GM18502 (cell line): ENCODE data around the gene SYT12.

Experiments used
- ATAC-seq: cut with Tn5 transposase; IDR thresholded peaks from one replicate; pipeline ENCODE4 v1.9.1; 2021; ENCODE audit warnings: mild to moderate bottlenecking; ENCODE audit not compliant: unreplicated experiment, poor library complexity

Gene SYT12

GRCh38 chr11:67085617-67086016 lies 62.7 kb downstream of the SYT12 start:
- ATAC-seq: no peak

GRCh38 chr11:67090717-67091116 lies 67.8 kb downstream of the SYT12 start:
- no peak for ATAC-seq

GRCh38 chr11:67095214-67095507 lies 72.2 kb downstream of the SYT12 start:
- ATAC-seq: no peak

GRCh38 chr11:67098799-67099429 lies 76.0 kb downstream of the SYT12 start:
- no peak for ATAC-seq

- ATAC-seq: no peak
Observed at GRCh38 chr11:67099831-67100324, 76.9 kb downstream of the SYT12 start.
